DMS 273 treated with DMSO at 0.1 percent for 48 hours (cell line): ENCODE measurements around the gene TPPP3.

ENCODE experiments used
- DNase-seq: peaks from one replicate; lab custom pipeline; 2025; lab: John Stamatoyannopoulos, UW

The TPPP3 gene

DNA sequence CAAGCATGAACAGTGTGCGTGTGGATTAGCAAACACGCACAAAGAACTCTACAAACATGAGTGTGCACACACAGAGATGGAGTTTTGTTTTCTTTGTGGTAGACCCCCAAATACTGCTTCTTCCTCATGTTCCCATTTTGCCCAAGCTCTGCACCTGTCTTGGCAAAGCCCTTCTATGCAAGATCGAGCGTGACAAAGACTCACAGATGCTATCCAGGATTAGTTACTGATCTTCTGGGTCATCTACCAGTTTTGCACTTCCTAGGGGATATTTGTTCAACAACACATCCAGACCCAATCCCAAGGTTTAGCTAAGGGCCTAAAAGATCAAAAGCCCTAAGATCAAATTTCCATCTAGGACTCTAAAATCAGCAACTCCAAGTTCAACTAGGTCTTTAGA, 50.7 kb downstream of the TPPP3 start:
- DNase-seq, result no peak

- DNase-seq, result no peak
Observed at GRCh38 chr16:67341250-67341649, 52.0 kb downstream of the TPPP3 start.
